GM12873 (cell line): Measurements from ENCODE around the gene RNF150.

Experiments used
- TF ChIP-seq, protein P1 (sequence below): IDR thresholded peaks from 2 replicates; pipeline ENCODE4 v1.5.1; 2012; ENCODE audit warnings: low read depth, mild to moderate bottlenecking, moderate library complexity, low read length, control low read depth; ENCODE audit not compliant: insufficient read depth; ENCODE audit errors: missing control alignments

The RNF150 gene

DNA sequence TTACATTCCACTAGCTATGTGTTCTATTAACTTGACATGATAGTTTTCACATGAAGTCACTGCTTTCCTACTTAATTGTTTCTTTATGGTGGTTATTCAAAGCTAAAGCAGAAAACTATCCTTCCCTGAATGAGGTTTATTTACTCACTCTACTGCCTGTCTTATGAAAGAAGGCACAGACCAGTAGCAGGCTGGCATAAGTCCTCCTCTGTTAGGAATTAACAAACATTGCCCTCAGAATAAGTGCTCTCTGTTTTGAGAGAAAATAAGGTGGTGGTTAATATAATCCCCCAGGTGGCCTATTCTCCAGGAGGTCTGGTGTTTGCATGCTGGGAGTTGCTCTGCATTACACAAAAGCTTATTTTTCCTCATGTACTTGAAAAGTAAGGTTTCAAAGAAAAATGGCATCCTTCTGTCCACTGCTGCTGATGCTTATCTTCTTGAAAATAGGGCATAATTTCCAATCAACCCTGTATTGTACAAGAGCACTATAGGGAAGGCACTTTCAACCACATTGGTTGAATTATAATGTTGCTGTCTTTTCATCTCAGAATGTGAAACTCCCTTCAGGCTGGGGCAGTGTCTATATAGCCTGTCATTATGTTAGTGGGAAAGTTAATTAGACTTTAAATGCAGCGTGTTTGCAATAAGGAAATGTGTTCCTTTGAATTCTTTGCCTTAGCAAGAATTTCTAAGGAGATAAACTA lies 257.4 kb downstream of the RNF150 start:
- TF ChIP-seq, protein P1, sequence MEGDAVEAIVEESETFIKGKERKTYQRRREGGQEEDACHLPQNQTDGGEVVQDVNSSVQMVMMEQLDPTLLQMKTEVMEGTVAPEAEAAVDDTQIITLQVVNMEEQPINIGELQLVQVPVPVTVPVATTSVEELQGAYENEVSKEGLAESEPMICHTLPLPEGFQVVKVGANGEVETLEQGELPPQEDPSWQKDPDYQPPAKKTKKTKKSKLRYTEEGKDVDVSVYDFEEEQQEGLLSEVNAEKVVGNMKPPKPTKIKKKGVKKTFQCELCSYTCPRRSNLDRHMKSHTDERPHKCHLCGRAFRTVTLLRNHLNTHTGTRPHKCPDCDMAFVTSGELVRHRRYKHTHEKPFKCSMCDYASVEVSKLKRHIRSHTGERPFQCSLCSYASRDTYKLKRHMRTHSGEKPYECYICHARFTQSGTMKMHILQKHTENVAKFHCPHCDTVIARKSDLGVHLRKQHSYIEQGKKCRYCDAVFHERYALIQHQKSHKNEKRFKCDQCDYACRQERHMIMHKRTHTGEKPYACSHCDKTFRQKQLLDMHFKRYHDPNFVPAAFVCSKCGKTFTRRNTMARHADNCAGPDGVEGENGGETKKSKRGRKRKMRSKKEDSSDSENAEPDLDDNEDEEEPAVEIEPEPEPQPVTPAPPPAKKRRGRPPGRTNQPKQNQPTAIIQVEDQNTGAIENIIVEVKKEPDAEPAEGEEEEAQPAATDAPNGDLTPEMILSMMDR: no peak

DNA sequence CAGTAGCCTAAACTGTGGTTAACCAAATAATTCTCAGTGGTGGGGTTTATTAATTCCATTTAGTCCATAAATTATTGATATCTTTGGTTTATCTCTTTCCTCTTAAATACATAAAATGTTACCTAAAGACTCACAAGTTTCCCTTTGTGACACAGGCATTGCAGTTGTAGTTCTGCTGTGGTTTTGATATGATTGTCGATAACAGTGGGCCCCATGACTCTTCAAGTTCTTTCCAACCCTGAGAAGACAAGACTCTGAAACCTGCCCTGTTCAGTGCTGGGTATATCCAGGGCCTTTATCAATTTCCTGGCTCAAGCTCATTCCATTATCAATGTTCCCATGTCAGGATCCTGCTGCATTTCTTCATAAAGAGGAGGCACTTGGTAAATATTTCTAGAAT lies 259.2 kb downstream of the RNF150 start:
- TF ChIP-seq, protein P1: no peak

- TF ChIP-seq, protein P1: no peak
Measured at GRCh38 chr4:140871368-140871767, 261.9 kb downstream of the RNF150 start.

GRCh38 chr4:140870427-140870826 lies 262.8 kb downstream of the RNF150 start:
- TF ChIP-seq, protein P1: no peak

DNA sequence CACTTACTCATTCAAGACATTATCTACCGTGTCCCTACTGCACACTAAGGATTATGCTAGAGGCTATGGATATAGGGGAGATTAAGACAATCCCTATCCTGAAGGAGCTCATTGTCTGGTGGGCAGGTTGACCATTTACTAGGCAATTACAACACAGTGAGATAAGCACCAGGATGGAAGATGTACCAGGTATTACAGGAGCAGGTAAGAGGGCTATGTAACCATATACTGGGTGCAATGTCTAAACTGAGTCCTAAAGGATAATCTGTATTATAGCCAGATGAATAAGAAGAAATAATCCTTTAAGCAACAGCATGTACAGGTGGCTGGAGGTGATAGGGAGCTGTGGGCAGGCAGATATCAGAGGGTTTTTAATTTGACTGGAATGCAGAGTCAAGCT lies 263.8 kb downstream of the RNF150 start:
- TF ChIP-seq, protein P1: no peak

- TF ChIP-seq, protein P1: no peak
Measured at GRCh38 chr4:140867356-140867755, 265.9 kb downstream of the RNF150 start.

- TF ChIP-seq, protein P1: no peak
Measured at GRCh38 chr4:140866492-140867005, 266.7 kb downstream of the RNF150 start.
